HepG2 (cell line): ENCODE measurements around the gene LRRC73. TPM values are rescaled to one million over a fixed set of nuclear protein-coding genes. Genes with fewer than 3 reads are reported as not detected.

Source experiments
- ASH2L ChIP-seq: fragments of 300-600, 200-600 bp; sonication (generic); IDR thresholded peaks from 2 replicates; pipeline ENCODE4 v1.7.0; 2017; ENCODE audit warnings: low read depth, mild to moderate bottlenecking, moderate library complexity, mixed read lengths, low read length; ENCODE audit not compliant: insufficient read length
- ATF1 ChIP-seq: IDR thresholded peaks from 2 replicates; pipeline ENCODE4 v1.6.1; 2016; ENCODE audit warnings: mild to moderate bottlenecking, control low read depth
- GATAD2A ChIP-seq: IDR thresholded peaks from 2 replicates; pipeline ENCODE4 v1.6.1; 2016
- HCFC1 ChIP-seq: fragments of 150-350 bp; IDR thresholded peaks from 2 replicates; pipeline ENCODE4 v1.6.1; 2014; ENCODE audit warnings: low read depth, low read length
- HIC2 ChIP-seq: sonication (generic); formaldehyde crosslinking; IDR thresholded peaks from 2 replicates; pipeline ENCODE4 v1.9.0; 2022; ENCODE audit warnings: low read depth, missing genetic modification reagents
- MAF1 ChIP-seq: sonication (generic); formaldehyde crosslinking; IDR thresholded peaks from 2 replicates; pipeline ENCODE4 v1.5.0; 2020; ENCODE audit warnings: missing genetic modification reagents, borderline replicate concordance
- MIER2 ChIP-seq: IDR thresholded peaks from 2 replicates; pipeline ENCODE4 v1.6.1; 2016; ENCODE audit warnings: missing biosample characterization, missing genetic modification reagents
- MTA3 ChIP-seq: sonication (generic); formaldehyde crosslinking; IDR thresholded peaks from 2 replicates; pipeline ENCODE4 v1.4.0; 2020; ENCODE audit warnings: missing genetic modification reagents
- PHF5A ChIP-seq: IDR thresholded peaks from one replicate; pipeline ENCODE4 v1.6.1; 2018; ENCODE audit warnings: low read depth, missing genetic modification reagents; ENCODE audit not compliant: unreplicated experiment
- PITX1 ChIP-seq: sonication (generic); formaldehyde crosslinking; IDR thresholded peaks from 2 replicates; pipeline ENCODE4 v1.5.1; 2020; ENCODE audit warnings: mild to moderate bottlenecking, missing genetic modification reagents
- SP1 ChIP-seq, 2 experiments: fragments of 450-650 bp in 1 of 2; sonication (generic) in 1 of 2; formaldehyde crosslinking in 1 of 2; IDR thresholded peaks; 2 replicates each; pipeline versions ENCODE4 v1.4.0 to v1.6.1; 2016 to 2020; ENCODE audit warnings: missing genetic modification reagents in 1 of 2
- SP140L ChIP-seq: sonication (generic); formaldehyde crosslinking; IDR thresholded peaks from 2 replicates; pipeline ENCODE4 v1.4.0; 2020; ENCODE audit warnings: missing genetic modification reagents, borderline replicate concordance
- TBL1XR1 ChIP-seq: fragments of 150-350 bp; IDR thresholded peaks from 2 replicates; pipeline ENCODE4 v1.6.1; 2014; ENCODE audit warnings: borderline replicate concordance, low read length; ENCODE audit not compliant: partially characterized antibody
- ZFP36L1 ChIP-seq: sonication (generic); formaldehyde crosslinking; IDR thresholded peaks from 2 replicates; pipeline ENCODE4 v1.8.0; 2022; ENCODE audit warnings: mild to moderate bottlenecking, missing genetic modification reagents, moderate library complexity
- ZNF253 ChIP-seq: sonication (generic); formaldehyde crosslinking; IDR thresholded peaks from 2 replicates; pipeline ENCODE4 v1.8.0; 2022; ENCODE audit warnings: mild to moderate bottlenecking, missing genetic modification reagents, borderline replicate concordance
- ZNF333 ChIP-seq: sonication (generic); formaldehyde crosslinking; IDR thresholded peaks from 2 replicates; pipeline ENCODE4 v1.4.0; 2020; ENCODE audit warnings: mild to moderate bottlenecking, missing genetic modification reagents, borderline replicate concordance
- ZNF768 ChIP-seq: sonication (generic); formaldehyde crosslinking; IDR thresholded peaks from 2 replicates; pipeline ENCODE4 v1.4.0; 2020; ENCODE audit warnings: missing genetic modification reagents
- ZUFSP ChIP-seq: sonication (generic); formaldehyde crosslinking; IDR thresholded peaks from 2 replicates; pipeline ENCODE4 v1.9.0; 2021; ENCODE audit warnings: missing genetic modification reagents, mild to moderate bottlenecking, borderline replicate concordance
- polyA plus RNA-seq, 8 experiments: library from polyadenylated mRNA; depleted of rRNA in 3 of 8; stranded (reverse) in 7 of 8; unstranded in 1 of 8; fragments of >200 nt; fragmentation: Illumina TruSeq in 4 of 8; extraction: Trizol in 4 of 8; gene quantifications; 2 replicates each; pipeline versions ENCODE4 v1.2.1 to v1.2.3, GENCODE V29; 2011 to 2016; ENCODE audit warnings: low read depth in 4 of 8, missing spikeins in 1 of 8, mixed read lengths in 1 of 8; ENCODE audit not compliant: insufficient read depth in 1 of 8
- total RNA-seq, 5 experiments: library from RNA; depleted of rRNA; stranded (reverse); fragments of >200 nt; fragmentation: Illumina TruSeq; extraction: Trizol; gene quantifications; 2 replicates each; pipeline ENCODE4 v1.2.3, GENCODE V29; 2016; ENCODE audit warnings: low read depth in 1 of 5
- TF ChIP-seq, protein P1 (sequence below): IDR thresholded peaks from 2 replicates; pipeline ENCODE4 v1.6.1; 2016; ENCODE audit warnings: control low read depth
- TF ChIP-seq, protein P2 (sequence below): sonication (generic); formaldehyde crosslinking; IDR thresholded peaks from 2 replicates; pipeline ENCODE4 v1.4.0; 2020; ENCODE audit warnings: missing genetic modification reagents
- TF ChIP-seq, protein P3 (sequence below): fragments of 450-650 bp; IDR thresholded peaks from 2 replicates; pipeline ENCODE4 v1.6.1; 2016

The LRRC73 gene
- total and polyA plus RNA-seq, 2 of the 13 experiments (the other 11 are each of a cell fraction or from before 2014, with no cell fraction given): 0.11 to 0.12 TPM

GRCh38 chr6:43489277-43490072 lies 20.7 kb downstream of the LRRC73 start (continued):
- TF ChIP-seq SP1 (IDR thresholded peaks at IDR 0.05): no peak
- 0 out of 2 replicates have a peak, but pooled peaks have one; percentile 25 for TF ChIP-seq SP1 (CRISPR knock-in tag; IDR thresholded peaks at IDR 0.05)
- TF ChIP-seq, protein P1, sequence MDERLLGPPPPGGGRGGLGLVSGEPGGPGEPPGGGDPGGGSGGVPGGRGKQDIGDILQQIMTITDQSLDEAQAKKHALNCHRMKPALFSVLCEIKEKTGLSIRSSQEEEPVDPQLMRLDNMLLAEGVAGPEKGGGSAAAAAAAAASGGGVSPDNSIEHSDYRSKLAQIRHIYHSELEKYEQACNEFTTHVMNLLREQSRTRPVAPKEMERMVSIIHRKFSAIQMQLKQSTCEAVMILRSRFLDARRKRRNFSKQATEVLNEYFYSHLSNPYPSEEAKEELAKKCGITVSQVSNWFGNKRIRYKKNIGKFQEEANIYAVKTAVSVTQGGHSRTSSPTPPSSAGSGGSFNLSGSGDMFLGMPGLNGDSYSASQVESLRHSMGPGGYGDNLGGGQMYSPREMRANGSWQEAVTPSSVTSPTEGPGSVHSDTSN (CRISPR knock-in tag): no peak
- TF ChIP-seq PHF5A (CRISPR knock-in tag): no peak
- no peak for TF ChIP-seq ZUFSP (CRISPR knock-in tag)
- no peak for TF ChIP-seq ZNF333 (CRISPR knock-in tag)
- no peak for TF ChIP-seq ASH2L
- TF ChIP-seq PITX1 (CRISPR knock-in tag): no peak
- TF ChIP-seq ATF1 (CRISPR knock-in tag): no peak
- no peak for TF ChIP-seq MTA3
- TF ChIP-seq HIC2: peak; percentile 69; the same call in 1 of the 2 replicates
- no peak for TF ChIP-seq HCFC1
- TF ChIP-seq, protein P2, sequence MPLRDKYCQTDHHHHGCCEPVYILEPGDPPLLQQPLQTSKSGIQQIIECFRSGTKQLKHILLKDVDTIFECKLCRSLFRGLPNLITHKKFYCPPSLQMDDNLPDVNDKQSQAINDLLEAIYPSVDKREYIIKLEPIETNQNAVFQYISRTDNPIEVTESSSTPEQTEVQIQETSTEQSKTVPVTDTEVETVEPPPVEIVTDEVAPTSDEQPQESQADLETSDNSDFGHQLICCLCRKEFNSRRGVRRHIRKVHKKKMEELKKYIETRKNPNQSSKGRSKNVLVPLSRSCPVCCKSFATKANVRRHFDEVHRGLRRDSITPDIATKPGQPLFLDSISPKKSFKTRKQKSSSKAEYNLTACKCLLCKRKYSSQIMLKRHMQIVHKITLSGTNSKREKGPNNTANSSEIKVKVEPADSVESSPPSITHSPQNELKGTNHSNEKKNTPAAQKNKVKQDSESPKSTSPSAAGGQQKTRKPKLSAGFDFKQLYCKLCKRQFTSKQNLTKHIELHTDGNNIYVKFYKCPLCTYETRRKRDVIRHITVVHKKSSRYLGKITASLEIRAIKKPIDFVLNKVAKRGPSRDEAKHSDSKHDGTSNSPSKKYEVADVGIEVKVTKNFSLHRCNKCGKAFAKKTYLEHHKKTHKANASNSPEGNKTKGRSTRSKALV: no peak
- TF ChIP-seq ZFP36L1 (CRISPR knock-in tag): no peak
- no peak for TF ChIP-seq ZNF253 (CRISPR knock-in tag)
- no peak for TF ChIP-seq TBL1XR1
- TF ChIP-seq ZNF768: no peak
- no peak for TF ChIP-seq GATAD2A (CRISPR knock-in tag)
- TF ChIP-seq, protein P3, sequence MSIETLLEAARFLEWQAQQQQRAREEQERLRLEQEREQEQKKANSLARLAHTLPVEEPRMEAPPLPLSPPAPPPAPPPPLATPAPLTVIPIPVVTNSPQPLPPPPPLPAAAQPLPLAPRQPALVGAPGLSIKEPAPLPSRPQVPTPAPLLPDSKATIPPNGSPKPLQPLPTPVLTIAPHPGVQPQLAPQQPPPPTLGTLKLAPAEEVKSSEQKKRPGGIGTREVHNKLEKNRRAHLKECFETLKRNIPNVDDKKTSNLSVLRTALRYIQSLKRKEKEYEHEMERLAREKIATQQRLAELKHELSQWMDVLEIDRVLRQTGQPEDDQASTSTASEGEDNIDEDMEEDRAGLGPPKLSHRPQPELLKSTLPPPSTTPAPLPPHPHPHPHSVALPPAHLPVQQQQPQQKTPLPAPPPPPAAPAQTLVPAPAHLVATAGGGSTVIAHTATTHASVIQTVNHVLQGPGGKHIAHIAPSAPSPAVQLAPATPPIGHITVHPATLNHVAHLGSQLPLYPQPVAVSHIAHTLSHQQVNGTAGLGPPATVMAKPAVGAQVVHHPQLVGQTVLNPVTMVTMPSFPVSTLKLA: no peak
- no peak for TF ChIP-seq MAF1
- no peak for TF ChIP-seq SP140L (CRISPR knock-in tag)
- no peak for TF ChIP-seq MIER2 (CRISPR knock-in tag)
